Keratinocyte (primary cell): ENCODE results near the gene LGALS12. TPM values are rescaled to one million over a fixed set of nuclear protein-coding genes. Genes with fewer than 3 reads are reported as not detected.
"Not testable (repeated sequence)": the region's sequence is repeated elsewhere in the genome, so short reads cannot be mapped to it uniquely, and the experiment has no call there.

Source experiments
- DNase-seq: peaks from one replicate; pipeline ENCODE4 v3.0.0-alpha.2; 2011; ENCODE audit warnings: low read depth, missing footprints, low spot score
- FAIRE-seq: peaks from 2 replicates; lab custom pipeline; 2011; peaks lifted over from hg19 to GRCh38; lab: Jason Lieb, UNC
- H2AFZ ChIP-seq: 2 replicates; pipeline ENCODE4 v1.6.0; 2012; ENCODE audit warnings: low read length, control low read depth, inconsistent platforms; ENCODE audit not compliant: control insufficient read depth
- H3K27ac ChIP-seq: 2 replicates; pipeline ENCODE4 v1.5.1; 2011; ENCODE audit warnings: low read length; ENCODE audit not compliant: control insufficient read depth, insufficient read depth
- H3K27me3 ChIP-seq: 3 replicates; pipeline ENCODE4 v1.6.0; 2011; ENCODE audit warnings: low read length; ENCODE audit not compliant: control insufficient read depth, insufficient read depth; ENCODE audit errors: extremely low read depth
- H3K36me3 ChIP-seq, 2 experiments: 2 replicates in 1 of 2; 3 replicates in 1 of 2; pipeline ENCODE4 v1.5.1; 2011; ENCODE audit warnings: low read length in 2 of 2, mild to moderate bottlenecking in 1 of 2; ENCODE audit not compliant: control insufficient read depth in 2 of 2, insufficient read depth in 2 of 2; ENCODE audit errors: extremely low read depth in 1 of 2
- H3K4me1 ChIP-seq: 3 replicates; pipeline ENCODE4 v1.5.1; 2011; ENCODE audit warnings: low read length; ENCODE audit not compliant: control insufficient read depth, insufficient read depth; ENCODE audit errors: extremely low read depth
- H3K4me2 ChIP-seq: 3 replicates; pipeline ENCODE4 v1.6.0; 2011; ENCODE audit warnings: low read depth, low read length; ENCODE audit not compliant: control insufficient read depth, insufficient read depth; ENCODE audit errors: extremely low read depth
- H3K4me3 ChIP-seq, 3 experiments: fragments of 200-600 bp in 1 of 3; sonication (generic) in 1 of 3; 2 replicates in 2 of 3; 3 replicates in 1 of 3; pipeline ENCODE4 v1.5.1; 2011 to 2016; ENCODE audit warnings: low read length in 3 of 3, mild to moderate bottlenecking in 3 of 3, control low read depth in 2 of 3, inconsistent platforms in 1 of 3, low read depth in 1 of 3, mixed read lengths in 1 of 3, mixed run types in 1 of 3, moderate library complexity in 1 of 3; ENCODE audit not compliant: control insufficient read depth in 2 of 3, insufficient read depth in 2 of 3; ENCODE audit errors: extremely low read depth in 1 of 3
- H3K79me2 ChIP-seq: 2 replicates; pipeline ENCODE4 v1.6.0; 2012; ENCODE audit warnings: low read length; ENCODE audit not compliant: control insufficient read depth, insufficient read depth
- H3K9ac ChIP-seq: 3 replicates; pipeline ENCODE4 v1.6.0; 2011; ENCODE audit warnings: low read length; ENCODE audit not compliant: control insufficient read depth, insufficient read depth; ENCODE audit errors: extremely low read depth
- H3K9me1 ChIP-seq: 3 replicates; pipeline ENCODE4 v1.6.0; 2011; ENCODE audit warnings: low read length; ENCODE audit not compliant: control insufficient read depth, insufficient read depth; ENCODE audit errors: extremely low read depth
- H3K9me3 ChIP-seq: 2 replicates; pipeline ENCODE4 v1.5.1; 2012; ENCODE audit warnings: low read depth, low read length; ENCODE audit not compliant: control insufficient read depth
- H4K20me1 ChIP-seq: 3 replicates; pipeline ENCODE4 v1.6.0; 2011; ENCODE audit warnings: low read length; ENCODE audit not compliant: control insufficient read depth, insufficient read depth; ENCODE audit errors: extremely low read depth
- CTCF ChIP-seq, 3 experiments: IDR thresholded peaks in 1 of 3; conservative IDR thresholded peaks in 1 of 3; optimal IDR thresholded peaks in 1 of 3; 2 replicates in 2 of 3; 3 replicates in 1 of 3; pipeline versions ENCODE3 to v1.5.1; 2011; ENCODE audit warnings: low read length in 3 of 3, mild to moderate bottlenecking in 3 of 3, moderate library complexity in 2 of 3, control low read depth in 1 of 3, inconsistent platforms in 1 of 3; ENCODE audit not compliant: insufficient read depth in 2 of 3; ENCODE audit errors: extremely low read depth in 1 of 3
- EZH2 ChIP-seq: IDR thresholded peaks from one replicate; pipeline ENCODE4 v1.6.1; 2012; ENCODE audit warnings: inconsistent platforms, mild to moderate bottlenecking, low read length, moderate library complexity
- dilution Hi-C: fragments of 300-500 bp; cut with MboI; formaldehyde crosslinking; loops from one replicate; pipeline ENCODE4 v1.7.0; 2020; ENCODE audit warnings: low sequenced_read_pairs; ENCODE audit not compliant: extremely low pct_ligation_motif_present
- polyA plus RNA-seq, 5 experiments: library from polyadenylated mRNA; depleted of rRNA in 3 of 5; stranded (reverse) in 3 of 5; stranded (forward) in 1 of 5; unstranded in 1 of 5; fragments of >200 nt; gene quantifications; 1 replicate in 1 of 5; 2 replicates in 3 of 5; 3 replicates in 1 of 5; pipeline versions ENCODE4 v1.2.1 to v1.2.3, GENCODE V29; 2011 to 2012; ENCODE audit warnings: missing spikeins in 2 of 5, low read depth in 1 of 5, low replicate concordance in 1 of 5

LGALS12 gene
- polyA plus RNA-seq, 1 donor (not counting 4 experiments of a cell fraction or from before 2014, with no cell fraction given) = not detected

DNA sequence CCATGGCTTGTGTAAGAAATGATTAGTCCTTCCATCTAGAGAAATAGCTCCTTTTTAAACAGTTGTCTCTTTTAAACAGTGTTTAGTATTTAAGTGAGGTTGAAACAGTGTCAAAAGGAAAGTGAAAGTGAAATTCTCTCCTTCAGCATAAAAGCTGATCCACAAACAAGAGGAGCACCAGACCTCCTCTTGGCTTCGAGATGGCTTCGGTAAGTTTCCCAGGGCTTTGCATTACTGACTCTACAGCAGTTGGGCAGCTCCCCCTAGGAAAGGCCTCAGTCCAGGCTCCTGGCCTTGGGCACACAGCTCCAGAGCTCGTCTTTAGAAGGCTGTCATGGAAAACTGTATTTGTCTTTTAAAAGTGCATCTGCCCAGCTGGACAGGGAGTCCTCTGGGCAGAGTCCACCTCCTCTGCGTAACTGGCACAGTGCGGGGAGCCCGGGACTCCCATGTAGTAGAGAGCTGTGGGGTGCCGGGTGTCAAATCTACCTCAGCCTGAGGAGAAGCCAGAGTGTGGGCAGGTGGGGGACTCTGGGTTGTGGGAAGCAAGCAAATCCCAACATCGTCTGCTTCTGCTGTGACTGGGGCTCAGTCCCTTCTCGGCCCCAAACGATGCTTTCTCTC lies 30.9 kb downstream of the LGALS12 start, which contains the start of gene PLAAT4:
Gene PLAAT4 (plus strand): TSS at position 140 of the 624 bp plus-strand sequence. CDS start 61 bp downstream, at position 201.
- no peak within 1 kb of the TSS for H3K27ac ChIP-seq
- H3K9me3 ChIP-seq = no peaks in the 10 kb centered on the region
- peaks cover 12% of the 10 kb centered on the region for H3K4me1 ChIP-seq
- peak within 1 kb of the TSS; percentile 84 for H3K4me2 ChIP-seq
- H3K27me3 ChIP-seq = no peaks in the 10 kb centered on the region
- no peak for TF ChIP-seq EZH2
- no peak for TF ChIP-seq CTCF (optimal IDR thresholded peaks at IDR 0.05 in 1 of 3, IDR thresholded peaks at IDR 0.05 in 1 of 3, conservative IDR thresholded peaks at IDR 0.05 in 1 of 3; ENCODE audit: extremely low read depth in 1 of 3, insufficient read depth in 2 of 3, low read length in 3 of 3)
- DNase-seq (no peak), FAIRE-seq (no peak)
- H3K9ac ChIP-seq = peak within 1 kb of the TSS; percentile 64
- no peaks in the 10 kb centered on the region for H3K79me2 ChIP-seq
- dilution Hi-C loops = no loop called here
- H4K20me1 ChIP-seq = no peaks in the 10 kb centered on the region
- no peaks in the 10 kb centered on the region for H3K36me3 ChIP-seq
- H3K9me1 ChIP-seq = no peaks in the 10 kb centered on the region
- H2AFZ ChIP-seq = peak within 1 kb of the TSS; percentile 84
- peak within 1 kb of the TSS in 2 of 3 experiments; percentile 45 to 54 for H3K4me3 ChIP-seq

- Histone ChIP-seq H4K20me1 (no peaks in the 10 kb centered on the region), H3K4me3 (peak overlapping the region in 1 of 3 experiments; percentile 45), H3K9me1 (no peaks in the 10 kb centered on the region), H3K36me3 (no peaks in the 10 kb centered on the region), H3K9me3 (no peaks in the 10 kb centered on the region), H3K4me1 (peaks cover 9% of the 10 kb centered on the region), H3K9ac (peak overlapping the region; percentile 64), H3K27me3 (no peaks in the 10 kb centered on the region), H3K79me2 (no peaks in the 10 kb centered on the region), H3K27ac (no peak overlapping the region), H2AFZ (peak overlapping the region; percentile 84), H3K4me2 (peak overlapping the region; percentile 84)
- no peak for FAIRE-seq
- no peak for DNase-seq
- no peak for TF ChIP-seq EZH2
- TF ChIP-seq CTCF (optimal IDR thresholded peaks at IDR 0.05 in 1 of 3, IDR thresholded peaks at IDR 0.05 in 1 of 3, conservative IDR thresholded peaks at IDR 0.05 in 1 of 3; ENCODE audit: extremely low read depth in 1 of 3, insufficient read depth in 2 of 3, low read length in 3 of 3) = no peak
- dilution Hi-C loops = no loop called here
Measured at GRCh38 chr11:63537293-63538101, 31.6 kb downstream of the LGALS12 start.

- H3K27ac ChIP-seq, H3K27me3 ChIP-seq, H3K4me2 ChIP-seq, DNase-seq, FAIRE-seq, H3K9me3 ChIP-seq, H3K36me3 ChIP-seq, H3K9ac ChIP-seq, H3K79me2 ChIP-seq, H2AFZ ChIP-seq, H3K4me3 ChIP-seq, H3K9me1 ChIP-seq, H4K20me1 ChIP-seq, dilution Hi-C loops, H3K4me1 ChIP-seq: not testable (repeated sequence)
Measured at GRCh38 chr11:63542506-63542905, 36.6 kb downstream of the LGALS12 start.
